ENCODE data around the gene EZH1. TPM values are rescaled to one million over a fixed set of nuclear protein-coding genes. Genes with fewer than 3 reads are reported as not detected.

Gene EZH1
- total and polyA plus RNA-seq, 2 experiments from 2014 or later: 9.5 to 22.5 TPM

DNA sequence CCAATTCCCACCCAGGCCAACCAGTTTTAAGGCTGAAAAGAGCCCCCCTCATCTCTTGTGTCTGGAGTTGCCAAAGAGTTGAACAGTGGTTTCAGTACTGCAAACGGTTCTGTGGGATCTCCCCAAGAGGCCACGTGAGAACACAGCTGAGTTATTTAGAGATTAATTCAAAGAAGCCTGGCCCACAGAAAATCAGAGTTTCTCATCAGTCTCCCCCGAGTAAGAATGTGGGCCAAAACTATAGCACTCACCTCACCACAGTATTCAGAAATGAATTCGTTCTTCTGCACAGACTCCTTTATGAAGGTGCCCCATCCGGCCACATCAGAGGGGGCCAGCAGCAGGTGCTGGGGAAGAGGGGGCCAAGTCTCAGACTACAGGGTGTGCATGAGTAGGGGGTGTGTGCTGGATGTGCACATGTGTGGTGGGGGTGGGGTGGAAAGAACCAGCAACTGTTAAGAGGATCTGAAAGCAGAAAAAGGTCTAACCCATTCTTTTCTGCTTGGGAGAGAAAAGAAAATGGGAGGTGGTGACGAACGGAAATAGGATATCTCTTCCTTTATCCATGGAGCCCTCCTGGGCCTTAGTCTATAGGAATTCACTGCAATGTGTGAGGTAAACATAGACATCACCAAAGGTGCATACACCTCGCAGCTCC, 39.9 kb downstream of the EZH1 start:
- TF ChIP-seq EZH2 (IDR thresholded peaks at IDR 0.05; ENCODE audit: borderline replicate concordance): no peak
- H3K36me3 ChIP-seq (replicated peaks; ENCODE audit: insufficient read depth, low read depth): no peaks in the 10 kb centered on the region
- H4K20me1 ChIP-seq (ENCODE audit: insufficient read depth, poor library complexity, severe bottlenecking): no peaks in the 10 kb centered on the region
- no peak overlapping the region for H3K4me3 ChIP-seq
- H2AFZ ChIP-seq: no peak overlapping the region
- no peak overlapping the region for H3K27ac ChIP-seq
- H3K79me2 ChIP-seq: no peaks in the 10 kb centered on the region
- no peak for DNase-seq (ENCODE audit: low spot score)
- H3K4me2 ChIP-seq: no peak overlapping the region
- no peaks in the 10 kb centered on the region for H3K9me2 ChIP-seq (replicated peaks; ENCODE audit: insufficient read depth)
- H3K4me1 ChIP-seq (ENCODE audit: insufficient read depth): no peaks in the 10 kb centered on the region
- H3K9me3 ChIP-seq (ENCODE audit: low read depth): no peaks in the 10 kb centered on the region
- H3K27me3 ChIP-seq: no peaks in the 10 kb centered on the region
- 93% methylated on average over 8 of the region's 8 CpGs for WGBS (ENCODE audit: low lambda C conversion rate, missing lambda C conversion rate)

- no peak overlapping the region for H3K4me3 ChIP-seq
- H3K27ac ChIP-seq: no peak overlapping the region
- H3K9me3 ChIP-seq (ENCODE audit: low read depth): no peaks in the 10 kb centered on the region
- no peaks in the 10 kb centered on the region for H3K36me3 ChIP-seq (replicated peaks; ENCODE audit: insufficient read depth, low read depth)
- H3K9me2 ChIP-seq (replicated peaks; ENCODE audit: insufficient read depth): no peaks in the 10 kb centered on the region
- H3K79me2 ChIP-seq: no peaks in the 10 kb centered on the region
- no peak for DNase-seq (ENCODE audit: low spot score)
- H3K4me2 ChIP-seq: no peak overlapping the region
- TF ChIP-seq EZH2phosphoT487 (IDR thresholded peaks at IDR 0.05; ENCODE audit: low read depth, severe bottlenecking, unreplicated experiment) (no peak), CTCF (IDR thresholded peaks at IDR 0.05; ENCODE audit: poor library complexity) (no peak), EZH2 (IDR thresholded peaks at IDR 0.05; ENCODE audit: borderline replicate concordance) (no peak)
- H2AFZ ChIP-seq: no peak overlapping the region
- WGBS (ENCODE audit: low lambda C conversion rate, missing lambda C conversion rate): 98% methylated on average over 5 of the region's 5 CpGs
- no peaks in the 10 kb centered on the region for H3K4me1 ChIP-seq (ENCODE audit: insufficient read depth)
- H3K27me3 ChIP-seq: no peaks in the 10 kb centered on the region
- H4K20me1 ChIP-seq (ENCODE audit: insufficient read depth, poor library complexity, severe bottlenecking): no peaks in the 10 kb centered on the region
Measured at GRCh38 chr17:42704490-42704836, 40.4 kb downstream of the EZH1 start.

GRCh38 chr17:42702446-42702845, 42.4 kb downstream of the EZH1 start:
- H3K4me2 ChIP-seq: no peak overlapping the region
- no peaks in the 10 kb centered on the region for H3K4me1 ChIP-seq (ENCODE audit: insufficient read depth)
- no peak overlapping the region for H2AFZ ChIP-seq
- 90% methylated on average over 11 of the region's 11 CpGs for WGBS (ENCODE audit: low lambda C conversion rate, missing lambda C conversion rate)
- no peak for TF ChIP-seq EZH2phosphoT487 (IDR thresholded peaks at IDR 0.05; ENCODE audit: low read depth, severe bottlenecking, unreplicated experiment)
- no peaks in the 10 kb centered on the region for H3K9me3 ChIP-seq (ENCODE audit: low read depth)
- DNase-seq (ENCODE audit: low spot score): no peak
- H3K27me3 ChIP-seq: no peaks in the 10 kb centered on the region
- H3K9me2 ChIP-seq (replicated peaks; ENCODE audit: insufficient read depth): no peaks in the 10 kb centered on the region
- H4K20me1 ChIP-seq (ENCODE audit: insufficient read depth, poor library complexity, severe bottlenecking): no peaks in the 10 kb centered on the region
- no peaks in the 10 kb centered on the region for H3K79me2 ChIP-seq
- no peak overlapping the region for H3K27ac ChIP-seq
- no peak overlapping the region for H3K4me3 ChIP-seq
- no peaks in the 10 kb centered on the region for H3K36me3 ChIP-seq (replicated peaks; ENCODE audit: insufficient read depth, low read depth)

DNA sequence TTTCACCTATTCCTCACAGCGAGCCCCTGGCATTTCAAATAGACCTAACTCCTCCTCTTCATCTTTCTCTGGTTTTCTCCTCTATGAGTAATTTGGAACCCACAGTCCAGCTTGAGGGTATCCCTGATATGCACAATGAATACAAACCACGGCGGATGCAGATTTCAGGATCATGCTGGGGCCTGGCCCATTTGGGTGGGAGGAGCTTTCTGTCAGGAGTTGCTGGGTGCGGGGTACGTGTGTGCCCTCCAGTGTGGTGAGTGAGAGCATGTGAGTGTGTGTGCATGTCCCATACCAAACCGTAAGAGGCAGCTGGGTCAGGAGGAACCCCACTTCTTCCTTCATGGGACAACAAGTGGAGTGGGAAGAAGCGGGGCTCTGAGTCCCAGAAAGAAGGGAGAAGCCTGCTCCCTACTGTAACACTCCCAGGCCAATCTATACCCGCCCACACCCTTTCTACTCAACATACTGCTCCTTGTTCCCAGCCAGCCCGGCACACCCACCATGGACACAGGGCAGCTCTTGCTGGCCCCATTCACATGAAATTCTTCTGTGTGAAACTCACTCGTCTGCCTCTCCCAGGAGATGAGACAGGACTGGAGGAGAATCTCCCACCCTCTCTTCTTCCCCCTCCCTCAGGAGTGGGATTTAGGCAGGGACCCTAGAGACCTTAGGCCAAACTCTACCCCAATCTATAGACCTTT, 44.1 kb downstream of the EZH1 start:
- 90% methylated on average over 10 of the region's 10 CpGs for WGBS (ENCODE audit: low lambda C conversion rate, missing lambda C conversion rate)
- TF ChIP-seq CTCF (IDR thresholded peaks at IDR 0.05; ENCODE audit: poor library complexity) (no peak), EZH2 (IDR thresholded peaks at IDR 0.05; ENCODE audit: borderline replicate concordance) (no peak), EZH2phosphoT487 (IDR thresholded peaks at IDR 0.05; ENCODE audit: low read depth, severe bottlenecking, unreplicated experiment) (no peak)
- no peak overlapping the region for H3K4me3 ChIP-seq
- DNase-seq (ENCODE audit: low spot score): no peak
- no peaks in the 10 kb centered on the region for H3K27me3 ChIP-seq
- no peaks in the 10 kb centered on the region for H3K36me3 ChIP-seq (replicated peaks; ENCODE audit: insufficient read depth, low read depth)
- no peak overlapping the region for H3K27ac ChIP-seq
- no peak overlapping the region for H3K4me2 ChIP-seq
- no peaks in the 10 kb centered on the region for H3K79me2 ChIP-seq
- H4K20me1 ChIP-seq (ENCODE audit: insufficient read depth, poor library complexity, severe bottlenecking): no peaks in the 10 kb centered on the region
- no peaks in the 10 kb centered on the region for H3K9me3 ChIP-seq (ENCODE audit: low read depth)
- no peaks in the 10 kb centered on the region for H3K9me2 ChIP-seq (replicated peaks; ENCODE audit: insufficient read depth)
- H2AFZ ChIP-seq: no peak overlapping the region
- no peaks in the 10 kb centered on the region for H3K4me1 ChIP-seq (ENCODE audit: insufficient read depth)
